SKM-1 treated with dmso at 0.1 percent for 144 hours (cell line): Measurements from ENCODE around the gene DYRK1A.

Source experiments
- DNase-seq: peaks from one replicate; lab custom pipeline; 2025; ENCODE audit not compliant: unreplicated experiment; lab: John Stamatoyannopoulos, UW

DYRK1A gene

DNA sequence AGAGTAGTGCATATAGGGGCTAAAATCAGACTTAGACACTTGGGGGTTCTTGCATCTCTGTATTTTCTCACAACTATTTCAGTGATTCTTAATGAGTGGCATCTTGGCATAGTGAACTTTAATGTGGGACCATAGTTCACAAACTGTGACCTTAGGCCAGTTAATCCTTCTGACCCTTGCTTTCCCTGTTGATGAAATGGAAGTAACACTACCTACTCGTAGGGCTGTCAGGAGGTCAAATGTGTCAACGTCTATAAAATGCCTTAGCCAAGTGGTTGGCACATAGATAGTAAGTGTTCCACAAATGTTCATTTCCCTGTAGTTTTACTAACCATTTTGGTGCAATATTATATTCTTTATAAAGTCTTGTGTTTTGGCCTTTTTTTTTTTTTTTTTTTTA lies 49.4 kb downstream of the DYRK1A start:
- no peak for DNase-seq

DNA sequence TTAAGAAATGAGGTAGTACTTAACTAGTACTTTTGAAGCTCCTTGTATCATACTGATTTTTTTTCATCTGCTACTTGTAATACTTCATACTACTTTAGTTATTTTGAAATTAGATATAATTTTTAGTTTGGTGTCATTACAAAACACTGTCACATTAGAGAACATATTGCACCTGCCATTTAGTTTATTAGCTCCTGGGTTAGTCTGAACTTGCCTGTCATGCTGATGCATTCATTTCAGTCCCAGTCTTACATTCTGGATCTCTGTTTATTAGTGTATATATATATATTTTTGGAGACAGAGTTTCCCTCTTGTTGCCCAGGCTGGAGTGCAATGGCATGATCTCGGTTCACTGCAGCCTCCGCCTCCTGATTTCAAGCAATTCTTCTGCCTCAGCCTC lies 50.3 kb downstream of the DYRK1A start:
- no peak for DNase-seq

GRCh38 chr21:37419228-37419906 lies 52.8 kb downstream of the DYRK1A start:
- no peak for DNase-seq

GRCh38 chr21:37421306-37421705 lies 54.7 kb downstream of the DYRK1A start:
- DNase-seq: no peak

DNA sequence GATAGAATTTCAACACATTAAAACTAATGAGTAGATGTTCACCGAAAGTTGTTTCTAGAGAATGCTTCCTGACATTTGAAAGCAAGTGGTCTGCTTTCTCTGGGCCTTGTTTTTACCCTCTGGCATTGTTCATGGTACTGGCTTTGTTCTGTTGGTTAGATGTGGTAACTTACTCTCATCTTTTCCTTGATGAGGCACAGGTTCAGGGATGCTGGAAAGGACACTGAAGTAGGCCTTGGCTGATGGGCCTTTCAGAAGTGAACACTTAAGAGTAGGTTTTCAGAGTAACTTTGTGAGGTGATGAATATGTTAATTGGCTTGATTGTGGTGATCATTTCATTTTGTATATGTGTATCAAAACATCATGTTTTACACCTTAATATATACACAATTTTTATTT lies 55.8 kb downstream of the DYRK1A start:
- DNase-seq: no peak

GRCh38 chr21:37423103-37423502 lies 56.5 kb downstream of the DYRK1A start:
- DNase-seq: no peak

- no peak for DNase-seq
Measured at GRCh38 chr21:37424396-37424795, 57.8 kb downstream of the DYRK1A start.

GRCh38 chr21:37425001-37425400 lies 58.4 kb downstream of the DYRK1A start:
- no peak for DNase-seq

GRCh38 chr21:37425684-37426083 lies 59.1 kb downstream of the DYRK1A start:
- DNase-seq: no peak

DNA sequence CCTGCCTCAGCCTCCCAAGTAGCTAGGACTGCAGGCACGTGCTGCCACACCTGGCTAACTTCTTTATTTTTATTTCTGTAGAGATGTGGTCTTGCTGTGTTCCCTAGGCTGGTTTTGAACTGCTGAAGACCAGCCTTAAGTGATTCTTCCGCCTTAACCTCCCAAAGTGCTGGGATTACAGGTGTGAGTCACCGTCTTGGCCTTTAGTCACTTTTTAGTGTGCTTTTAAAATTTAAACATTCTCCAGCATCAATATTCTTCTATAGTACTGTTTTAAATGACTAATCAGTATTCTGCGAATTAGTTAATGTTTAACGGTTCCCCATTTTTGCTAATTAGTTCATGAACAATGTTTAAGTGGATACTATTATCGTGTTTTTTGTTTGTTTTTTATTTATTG lies 60.6 kb downstream of the DYRK1A start:
- no peak for DNase-seq

- no peak for DNase-seq
Measured at GRCh38 chr21:37429356-37429755, 62.8 kb downstream of the DYRK1A start.

- no peak for DNase-seq
Measured at GRCh38 chr21:37430184-37430821, 63.7 kb downstream of the DYRK1A start.

DNA sequence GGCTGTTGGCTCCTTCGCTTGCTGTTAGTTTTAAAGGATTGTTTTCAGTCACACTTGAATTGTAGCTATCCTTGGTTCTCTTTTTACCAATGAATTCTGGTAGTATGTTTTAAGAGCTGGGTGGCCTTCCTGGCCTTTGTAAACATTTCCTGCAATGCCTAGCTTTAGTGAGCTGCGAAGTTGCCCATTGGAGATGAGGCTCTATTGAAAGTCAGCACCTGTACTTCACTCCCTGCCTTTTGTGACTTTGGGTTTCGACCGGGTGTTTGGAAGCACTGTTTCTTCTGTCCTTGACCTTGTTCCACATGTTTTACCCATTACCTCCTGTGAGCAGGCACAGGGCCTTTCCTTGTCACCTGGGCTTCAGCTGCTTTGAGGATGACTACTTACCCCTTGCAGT lies 64.7 kb downstream of the DYRK1A start:
- DNase-seq: no peak

GRCh38 chr21:37432710-37433455 lies 66.3 kb downstream of the DYRK1A start:
- DNase-seq: no peak

GRCh38 chr21:37433456-37433840 lies 66.9 kb downstream of the DYRK1A start:
- DNase-seq: no peak

DNA sequence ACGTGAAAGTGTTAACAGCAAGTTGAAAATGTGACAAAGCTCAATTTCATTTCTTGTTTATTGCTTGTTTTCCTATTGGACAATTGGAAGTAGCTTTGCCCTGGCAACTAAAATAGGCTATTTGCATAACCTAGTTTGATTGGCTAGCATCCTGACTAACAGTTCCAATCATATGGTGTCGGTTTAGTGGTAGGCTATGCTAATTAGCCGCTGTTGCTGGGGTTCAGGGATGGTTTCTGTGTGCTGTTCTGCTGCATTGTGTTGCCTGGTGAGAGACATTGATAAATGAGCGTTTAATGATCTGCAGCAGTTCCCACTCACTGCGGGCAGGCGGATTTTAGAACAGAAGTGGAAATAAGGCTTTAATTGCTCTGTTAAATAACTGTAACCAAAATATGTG lies 68.5 kb downstream of the DYRK1A start:
- DNase-seq: no peak

- no peak for DNase-seq
Measured at GRCh38 chr21:37435711-37436110, 69.1 kb downstream of the DYRK1A start.

GRCh38 chr21:37436174-37436573 lies 69.6 kb downstream of the DYRK1A start:
- no peak for DNase-seq

DNA sequence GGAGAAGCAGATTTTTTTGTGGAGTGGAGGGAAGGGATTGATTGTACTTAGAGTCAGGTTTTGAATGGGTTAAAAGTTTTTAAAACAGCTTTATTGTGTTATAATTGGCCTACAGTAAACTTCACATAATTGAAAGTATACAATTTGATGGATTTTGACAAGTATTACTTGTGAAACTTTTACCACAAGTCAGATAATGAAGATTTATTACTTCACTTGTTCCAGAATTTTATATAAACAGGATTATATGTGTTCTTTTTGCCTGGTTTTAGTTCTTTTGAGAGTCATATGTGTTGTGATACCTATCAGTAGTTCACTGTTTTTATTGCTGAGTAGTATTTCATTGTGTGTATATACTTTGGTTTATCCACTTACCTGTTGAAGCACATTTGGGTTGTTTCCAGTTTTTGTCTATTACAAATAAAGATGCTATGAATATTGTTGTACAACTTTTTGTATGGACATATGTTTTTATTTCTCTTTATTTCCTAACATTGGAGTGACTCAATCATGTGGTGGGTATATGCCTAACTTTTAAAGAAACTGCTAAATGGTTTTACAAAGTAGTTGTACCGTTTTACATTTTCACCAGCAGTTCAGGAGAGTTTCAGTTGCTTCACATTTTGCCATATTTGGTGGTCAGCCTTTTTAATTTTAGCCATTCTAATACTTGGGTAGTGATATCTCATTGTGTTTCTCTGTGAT lies 71.0 kb downstream of the DYRK1A start:
- no peak for DNase-seq

GRCh38 chr21:37443683-37444082 lies 77.1 kb downstream of the DYRK1A start:
- no peak for DNase-seq

DNA sequence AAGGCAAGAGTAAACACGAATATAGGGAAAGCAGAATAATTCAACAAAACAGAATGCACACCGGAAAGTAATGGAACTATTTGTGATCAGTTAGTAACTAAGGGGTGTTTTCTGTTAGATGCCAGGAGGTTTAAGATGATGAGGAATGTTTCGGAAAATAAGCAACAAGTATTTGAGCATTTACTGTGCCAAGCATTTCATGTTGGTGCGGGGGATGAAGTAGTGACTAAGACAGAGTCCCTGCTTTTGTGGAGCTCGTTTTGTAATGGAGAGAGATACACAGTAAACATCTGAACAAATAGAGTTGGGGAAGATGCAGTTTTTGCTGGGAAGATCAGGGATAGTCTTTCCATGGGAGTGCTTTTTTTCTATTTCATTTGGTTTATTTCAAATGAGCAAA lies 78.7 kb downstream of the DYRK1A start:
- no peak for DNase-seq

DNA sequence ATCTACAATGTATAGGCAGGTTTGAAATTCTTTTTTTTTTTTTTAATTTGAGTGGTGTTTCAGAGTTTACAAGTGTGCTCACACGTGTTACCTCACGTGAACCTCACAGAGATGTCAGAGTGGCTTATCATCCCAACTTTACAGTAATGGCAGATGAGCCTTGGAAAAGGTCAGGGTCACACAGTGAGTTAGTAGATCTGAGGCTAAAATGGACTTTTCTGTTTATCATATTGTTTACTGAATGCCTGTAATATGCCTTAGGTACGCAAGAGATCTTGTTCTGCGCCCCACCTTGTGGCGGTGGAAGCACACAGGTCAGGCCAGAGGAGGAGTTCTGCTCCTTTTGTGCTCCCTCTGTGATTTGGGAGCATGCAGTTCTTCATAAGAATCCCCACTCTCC lies 80.0 kb downstream of the DYRK1A start:
- DNase-seq: no peak
